ENCODE results near the gene ZNF225.
A peak's percentile ranks its signal among the peaks of the same experiment; 100 is the strongest.

GRCh38 chr19:44113138-44113783 is at the start of gene ZNF225:
- TF ChIP-seq CTCF (IDR thresholded peaks at IDR 0.05; ENCODE audit: low read depth, low read length, missing input control) = peak; percentile 32
- TF ChIP-seq, protein P1, sequence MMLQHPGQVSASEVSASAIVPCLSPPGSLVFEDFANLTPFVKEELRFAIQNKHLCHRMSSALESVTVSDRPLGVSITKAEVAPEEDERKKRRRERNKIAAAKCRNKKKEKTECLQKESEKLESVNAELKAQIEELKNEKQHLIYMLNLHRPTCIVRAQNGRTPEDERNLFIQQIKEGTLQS (IDR thresholded peaks at IDR 0.05) = no peak
- TF ChIP-seq JUND (IDR thresholded peaks at IDR 0.05) = no peak
- peak; percentile 68 to 82 for TF ChIP-seq EGR1 (IDR thresholded peaks at IDR 0.05; ENCODE audit: low read depth in 2 of 2)
- peak; percentile 50 for TF ChIP-seq REST (IDR thresholded peaks at IDR 0.05)
- peak; percentile 52 to 57 for TF ChIP-seq RAD21 (IDR thresholded peaks at IDR 0.05)
- peak; percentile 76 for TF ChIP-seq SP1 (IDR thresholded peaks at IDR 0.05)
- TF ChIP-seq TAF1 (conservative IDR thresholded peaks at IDR 0.05) = peak; percentile 82
- TF ChIP-seq, protein P2, sequence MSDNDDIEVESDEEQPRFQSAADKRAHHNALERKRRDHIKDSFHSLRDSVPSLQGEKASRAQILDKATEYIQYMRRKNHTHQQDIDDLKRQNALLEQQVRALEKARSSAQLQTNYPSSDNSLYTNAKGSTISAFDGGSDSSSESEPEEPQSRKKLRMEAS (IDR thresholded peaks at IDR 0.05) = peak; percentile 93
- TF ChIP-seq HNF4A (conservative IDR thresholded peaks at IDR 0.05) = peak; percentile 43 to 52

All from liver (tissue), 3 donors.